Liver (tissue), 3 donors: ENCODE data around the gene EML1.

Experiments
- RAD21 ChIP-seq, 2 donors: IDR thresholded peaks; 2 replicates each; pipeline ENCODE4 v1.6.1; 2016; ENCODE audit warnings: antibody characterized with exemption in 2 of 2, mild to moderate bottlenecking in 2 of 2
- ZBTB33 ChIP-seq: IDR thresholded peaks from 2 replicates; pipeline ENCODE4 v1.6.1; 2016; ENCODE audit warnings: antibody characterized with exemption
- TF ChIP-seq, protein P1 (sequence below): fragments of 150-350 bp; IDR thresholded peaks from 2 replicates; pipeline ENCODE4 v1.5.1; 2017; ENCODE audit warnings: improper control_type of control experiment, low read depth, low read length; ENCODE audit not compliant: missing input control
- TF ChIP-seq, protein P2 (sequence below): IDR thresholded peaks from 2 replicates; pipeline ENCODE4 v1.6.1; 2016; ENCODE audit warnings: antibody characterized with exemption, mild to moderate bottlenecking
- TF ChIP-seq, protein P3 (sequence below): IDR thresholded peaks from 2 replicates; pipeline ENCODE4 v1.6.1; 2016; ENCODE audit warnings: antibody characterized with exemption
- donor health status: healthy.
- donor health status: healthy.

- TF ChIP-seq, protein P1, sequence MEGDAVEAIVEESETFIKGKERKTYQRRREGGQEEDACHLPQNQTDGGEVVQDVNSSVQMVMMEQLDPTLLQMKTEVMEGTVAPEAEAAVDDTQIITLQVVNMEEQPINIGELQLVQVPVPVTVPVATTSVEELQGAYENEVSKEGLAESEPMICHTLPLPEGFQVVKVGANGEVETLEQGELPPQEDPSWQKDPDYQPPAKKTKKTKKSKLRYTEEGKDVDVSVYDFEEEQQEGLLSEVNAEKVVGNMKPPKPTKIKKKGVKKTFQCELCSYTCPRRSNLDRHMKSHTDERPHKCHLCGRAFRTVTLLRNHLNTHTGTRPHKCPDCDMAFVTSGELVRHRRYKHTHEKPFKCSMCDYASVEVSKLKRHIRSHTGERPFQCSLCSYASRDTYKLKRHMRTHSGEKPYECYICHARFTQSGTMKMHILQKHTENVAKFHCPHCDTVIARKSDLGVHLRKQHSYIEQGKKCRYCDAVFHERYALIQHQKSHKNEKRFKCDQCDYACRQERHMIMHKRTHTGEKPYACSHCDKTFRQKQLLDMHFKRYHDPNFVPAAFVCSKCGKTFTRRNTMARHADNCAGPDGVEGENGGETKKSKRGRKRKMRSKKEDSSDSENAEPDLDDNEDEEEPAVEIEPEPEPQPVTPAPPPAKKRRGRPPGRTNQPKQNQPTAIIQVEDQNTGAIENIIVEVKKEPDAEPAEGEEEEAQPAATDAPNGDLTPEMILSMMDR = no peak
- TF ChIP-seq, protein P2, sequence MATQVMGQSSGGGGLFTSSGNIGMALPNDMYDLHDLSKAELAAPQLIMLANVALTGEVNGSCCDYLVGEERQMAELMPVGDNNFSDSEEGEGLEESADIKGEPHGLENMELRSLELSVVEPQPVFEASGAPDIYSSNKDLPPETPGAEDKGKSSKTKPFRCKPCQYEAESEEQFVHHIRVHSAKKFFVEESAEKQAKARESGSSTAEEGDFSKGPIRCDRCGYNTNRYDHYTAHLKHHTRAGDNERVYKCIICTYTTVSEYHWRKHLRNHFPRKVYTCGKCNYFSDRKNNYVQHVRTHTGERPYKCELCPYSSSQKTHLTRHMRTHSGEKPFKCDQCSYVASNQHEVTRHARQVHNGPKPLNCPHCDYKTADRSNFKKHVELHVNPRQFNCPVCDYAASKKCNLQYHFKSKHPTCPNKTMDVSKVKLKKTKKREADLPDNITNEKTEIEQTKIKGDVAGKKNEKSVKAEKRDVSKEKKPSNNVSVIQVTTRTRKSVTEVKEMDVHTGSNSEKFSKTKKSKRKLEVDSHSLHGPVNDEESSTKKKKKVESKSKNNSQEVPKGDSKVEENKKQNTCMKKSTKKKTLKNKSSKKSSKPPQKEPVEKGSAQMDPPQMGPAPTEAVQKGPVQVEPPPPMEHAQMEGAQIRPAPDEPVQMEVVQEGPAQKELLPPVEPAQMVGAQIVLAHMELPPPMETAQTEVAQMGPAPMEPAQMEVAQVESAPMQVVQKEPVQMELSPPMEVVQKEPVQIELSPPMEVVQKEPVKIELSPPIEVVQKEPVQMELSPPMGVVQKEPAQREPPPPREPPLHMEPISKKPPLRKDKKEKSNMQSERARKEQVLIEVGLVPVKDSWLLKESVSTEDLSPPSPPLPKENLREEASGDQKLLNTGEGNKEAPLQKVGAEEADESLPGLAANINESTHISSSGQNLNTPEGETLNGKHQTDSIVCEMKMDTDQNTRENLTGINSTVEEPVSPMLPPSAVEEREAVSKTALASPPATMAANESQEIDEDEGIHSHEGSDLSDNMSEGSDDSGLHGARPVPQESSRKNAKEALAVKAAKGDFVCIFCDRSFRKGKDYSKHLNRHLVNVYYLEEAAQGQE = no peak
- TF ChIP-seq ZBTB33 (no peak), RAD21 (IDR thresholded peaks at IDR 0.05) (no peak)
- TF ChIP-seq, protein P3, sequence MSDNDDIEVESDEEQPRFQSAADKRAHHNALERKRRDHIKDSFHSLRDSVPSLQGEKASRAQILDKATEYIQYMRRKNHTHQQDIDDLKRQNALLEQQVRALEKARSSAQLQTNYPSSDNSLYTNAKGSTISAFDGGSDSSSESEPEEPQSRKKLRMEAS = no peak
These were observed 138.1 kb downstream of the EML1 start for GRCh38 chr14:99931308-99931707.
